MCF 10A (cell line): Measurements from ENCODE around the gene MSANTD4. TPM values are rescaled to one million over a fixed set of nuclear protein-coding genes. Genes with fewer than 3 reads are reported as not detected.
A peak's percentile ranks its signal among the peaks of the same experiment; 100 is the strongest.

Experiments used
- BruUV-seq: library from RNA; stranded (reverse); fragments of 400-500 nt; replicated peaks from 2 replicates; lab custom pipeline; 2021; lab: Mats Ljungman, UMichigan
- CTCF ChIA-PET: fragments of 300-600 bp; sonication (Branson Sonifier 250); formaldehyde crosslinking; extraction: SDS; loops from one replicate; lab custom pipeline; 2021; ENCODE audit warnings: antibody characterized with exemption, inconsistent platforms; lab: Yijun Ruan, JAX
- POLR2A ChIA-PET: fragments of 300-600, 350-650 bp; sonication (Branson Sonifier 250); formaldehyde crosslinking; extraction: SDS; loops from one replicate; lab custom pipeline; 2020; ENCODE audit warnings: antibody characterized with exemption, inconsistent platforms; lab: Yijun Ruan, JAX
- DNase-seq: peaks from one replicate; pipeline ENCODE4 v3.0.0-alpha.2; 2018; ENCODE audit not compliant: unreplicated experiment
- H3K27ac Mint-ChIP-seq: one replicate; pipeline ENCODE4 v1.8.0; 2022; ENCODE audit warnings: mild to moderate bottlenecking, low read depth, mixed read lengths; ENCODE audit not compliant: unreplicated experiment
- H3K27me3 Mint-ChIP-seq: one replicate; pipeline ENCODE4 v1.8.0; 2022; ENCODE audit warnings: mixed read lengths; ENCODE audit not compliant: insufficient read depth, unreplicated experiment
- H3K36me3 Mint-ChIP-seq: one replicate; pipeline ENCODE4 v1.8.0; 2022; ENCODE audit warnings: mild to moderate bottlenecking, moderate library complexity, mixed read lengths; ENCODE audit not compliant: insufficient read depth, unreplicated experiment
- H3K4me1 Mint-ChIP-seq: one replicate; pipeline ENCODE4 v1.8.0; 2022; ENCODE audit warnings: mixed read lengths; ENCODE audit not compliant: insufficient read depth, unreplicated experiment
- H3K4me3 Mint-ChIP-seq: one replicate; pipeline ENCODE4 v1.8.0; 2022; ENCODE audit warnings: mild to moderate bottlenecking, moderate library complexity, mixed read lengths; ENCODE audit not compliant: unreplicated experiment
- H3K9me3 Mint-ChIP-seq: one replicate; pipeline ENCODE4 v1.8.0; 2022; ENCODE audit warnings: mixed read lengths; ENCODE audit not compliant: unreplicated experiment
- CTCF ChIP-seq: fragments of 200-600 bp; IDR thresholded peaks from one replicate; pipeline ENCODE4 v1.8.0; 2022; ENCODE audit warnings: antibody characterized with exemption, mild to moderate bottlenecking; ENCODE audit not compliant: unreplicated experiment
- intact Hi-C: fragments of 100-400 bp; cut with micrococcal nuclease; formaldehyde crosslinking; loops from 2 replicates; pipeline ENCODE4 v1.14.1; 2022
- total RNA-seq: library from RNA; stranded (reverse); gene quantifications from 2 replicates; pipeline ENCODE4 v1.2.3, GENCODE V29; 2022

MSANTD4 gene
- total RNA-seq, 1 experiment from 2014 or later: 31.2 TPM

DNA sequence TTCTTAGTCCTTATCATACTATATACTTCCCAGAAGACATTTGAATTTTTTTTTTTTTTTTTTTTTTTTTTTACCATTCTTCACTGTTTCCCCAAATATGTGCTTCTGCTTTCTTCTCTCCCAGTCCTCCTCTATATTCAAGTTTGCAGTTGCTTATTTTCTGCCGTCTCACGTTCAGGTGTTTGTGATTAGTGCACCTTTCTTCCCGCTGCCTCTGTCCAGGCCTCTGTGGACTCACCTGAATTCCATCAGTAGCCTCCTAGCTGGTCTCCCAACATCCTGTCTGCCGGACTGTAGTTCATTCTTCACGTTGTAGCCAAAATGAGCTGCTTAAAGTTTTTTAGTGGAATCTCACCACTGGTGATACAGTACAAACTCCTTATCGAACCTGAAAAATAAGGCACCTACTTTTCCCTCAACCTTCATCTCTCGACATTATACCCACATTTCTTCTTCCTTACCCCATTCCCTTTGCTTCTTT is 795 bp upstream of the MSANTD4 start:
- DNase-seq: no peak
- TF ChIP-seq CTCF: no peak
- Mint-ChIP-seq H3K36me3 (peaks cover 23% of the 10 kb centered on the region), H3K27me3 (no peaks in the 10 kb centered on the region), H3K4me3 (peak overlapping the region; percentile 96), H3K9me3 (peaks cover 7% of the 10 kb centered on the region), H3K27ac (peak overlapping the region; percentile 75), H3K4me1 (peaks cover 42% of the 10 kb centered on the region)
- intact Hi-C loops: loop anchor here (1.0 kb wide), 1 partner anchor 54 kb away; the partner anchor contains the start of genes AASDHPPT and KBTBD3
- TSS peak; percentile 85 for BruUV-seq
- POLR2A ChIA-PET: interaction anchor here (0.6 to 2.6 kb wide), 5 partner anchors 9 to 82 kb away, joined by 3 to 20 read pairs (median 5); partner anchors contain the start of genes AASDHPPT and KBTBD3
- CTCF ChIA-PET: interaction anchor here (0.6 to 1.6 kb wide), 2 partner anchors 53 to 1668 kb away, joined by 3 read pairs; no protein-coding TSS in a partner anchor

- intact Hi-C loops: no loop called here
- peak; percentile 56 for DNase-seq
- CTCF ChIA-PET: interaction anchor here (1.5 kb wide), 1 partner anchor 9 kb away, joined by 4 read pairs; no protein-coding TSS in a partner anchor
- no peak for TF ChIP-seq CTCF
- Mint-ChIP-seq H3K4me1 (peaks cover 45% of the 10 kb centered on the region), H3K27me3 (no peaks in the 10 kb centered on the region), H3K36me3 (peaks cover 23% of the 10 kb centered on the region), H3K9me3 (peaks cover 7% of the 10 kb centered on the region), H3K27ac (peak overlapping the region; percentile 75), H3K4me3 (peak overlapping the region; percentile 96)
- BruUV-seq: no TSS peak
- POLR2A ChIA-PET: interaction anchor here (1.8 kb wide), 1 partner anchor 55 kb away, joined by 11 read pairs; the partner anchor contains the start of genes AASDHPPT and KBTBD3
These were observed 666 bp downstream of the MSANTD4 start for GRCh38 chr11:106021181-106021966.

DNA sequence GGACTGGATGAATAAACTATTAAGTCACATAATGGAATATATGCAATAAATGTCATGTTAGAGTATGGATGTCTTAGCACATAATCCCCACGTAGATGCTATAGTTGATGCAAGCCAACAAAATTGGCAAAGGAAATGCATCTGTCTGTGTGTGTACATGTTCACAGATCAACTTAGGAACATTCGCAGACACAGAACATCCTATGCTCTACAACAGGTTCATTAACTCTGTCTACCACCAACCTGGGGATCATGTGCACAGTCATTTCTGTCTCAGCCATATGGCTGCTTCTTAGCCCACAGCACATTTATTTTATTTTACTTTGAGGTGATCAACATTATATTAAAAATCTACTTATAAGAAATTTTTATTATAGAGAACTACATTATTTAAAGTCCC is 4.9 kb downstream of the MSANTD4 start:
- ChIA-PET POLR2A (interaction anchor here (1.1 kb wide), 1 partner anchor 49 kb away, joined by 3 read pairs; no protein-coding TSS in a partner anchor), CTCF (interaction anchor here (0.5 kb wide), 1 partner anchor 689 kb away, joined by 3 read pairs; no protein-coding TSS in a partner anchor)
- intact Hi-C loops: no loop called here
- no peak for DNase-seq
- H3K4me1 Mint-ChIP-seq: peaks cover 45% of the 10 kb centered on the region
- no peak overlapping the region for H3K4me3 Mint-ChIP-seq
- no peak overlapping the region for H3K27ac Mint-ChIP-seq
- no peak for TF ChIP-seq CTCF
- H3K27me3 Mint-ChIP-seq: no peaks in the 10 kb centered on the region
- H3K9me3 Mint-ChIP-seq: no peaks in the 10 kb centered on the region
- H3K36me3 Mint-ChIP-seq: peaks cover 29% of the 10 kb centered on the region
- no TSS peak for BruUV-seq

- CTCF ChIA-PET: no interaction called here
- POLR2A ChIA-PET: interaction anchor here (0.6 kb wide), 2 partner anchors 136 to 333 kb away, joined by 3 to 4 read pairs; no protein-coding TSS in a partner anchor
- intact Hi-C loops: no loop called here
These were observed 7.0 kb downstream of the MSANTD4 start for GRCh38 chr11:106015066-106015465.

More at GRCh38 chr11:106015066-106015465, 7.0 kb downstream of the MSANTD4 start:
- H3K4me1 Mint-ChIP-seq: peaks cover 35% of the 10 kb centered on the region
- TF ChIP-seq CTCF: no peak
- no peak for DNase-seq
- no TSS peak for BruUV-seq
- H3K9me3 Mint-ChIP-seq: no peaks in the 10 kb centered on the region
- no peak overlapping the region for H3K27ac Mint-ChIP-seq
- peaks cover 37% of the 10 kb centered on the region for H3K36me3 Mint-ChIP-seq
- no peaks in the 10 kb centered on the region for H3K27me3 Mint-ChIP-seq
- no peak overlapping the region for H3K4me3 Mint-ChIP-seq
